GM18907 (cell line): ENCODE measurements around the gene ITGA7.
"Not testable (repeated sequence)": the region's sequence is repeated elsewhere in the genome, so short reads cannot be mapped to it uniquely, and the experiment has no call there.

Experiments used
- ATAC-seq: cut with Tn5 transposase; IDR thresholded peaks from one replicate; pipeline ENCODE4 v1.9.1; 2021; ENCODE audit warnings: mild to moderate bottlenecking, moderate library complexity; ENCODE audit not compliant: unreplicated experiment

ITGA7 gene

DNA sequence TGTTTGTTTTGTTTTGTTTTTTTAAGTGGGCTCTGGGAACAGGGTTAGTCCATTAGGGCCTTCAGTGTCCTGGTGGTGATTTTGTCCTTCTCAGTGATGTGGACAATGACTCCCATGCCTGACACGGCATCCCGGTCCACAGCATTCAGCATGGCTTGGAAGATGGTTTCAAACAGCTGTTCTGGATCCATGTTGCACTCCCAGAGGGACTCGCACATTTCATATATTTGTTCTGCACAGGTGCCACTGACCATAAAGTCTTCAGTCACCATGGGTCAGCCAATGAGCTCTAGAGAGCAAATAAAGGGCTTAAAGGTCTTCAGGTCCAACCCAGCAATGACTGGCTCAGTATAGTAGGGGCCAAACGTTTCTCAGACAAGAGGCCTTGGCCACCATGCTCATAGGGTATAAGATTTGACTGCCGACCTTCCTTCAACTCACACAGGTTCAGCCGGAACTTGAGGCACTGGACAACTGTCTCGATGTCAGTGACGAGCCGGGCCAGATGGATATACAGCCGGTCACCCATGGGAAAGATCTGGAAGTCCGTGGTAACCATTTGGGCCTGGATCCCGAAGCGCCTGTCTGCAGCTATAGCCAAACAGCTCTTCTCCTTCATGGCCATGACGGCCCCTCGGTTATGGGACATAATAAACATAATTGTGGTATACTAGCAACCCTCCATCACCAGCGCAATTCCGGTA, 53.0 kb downstream of the ITGA7 start:
- ATAC-seq = no peak

DNA sequence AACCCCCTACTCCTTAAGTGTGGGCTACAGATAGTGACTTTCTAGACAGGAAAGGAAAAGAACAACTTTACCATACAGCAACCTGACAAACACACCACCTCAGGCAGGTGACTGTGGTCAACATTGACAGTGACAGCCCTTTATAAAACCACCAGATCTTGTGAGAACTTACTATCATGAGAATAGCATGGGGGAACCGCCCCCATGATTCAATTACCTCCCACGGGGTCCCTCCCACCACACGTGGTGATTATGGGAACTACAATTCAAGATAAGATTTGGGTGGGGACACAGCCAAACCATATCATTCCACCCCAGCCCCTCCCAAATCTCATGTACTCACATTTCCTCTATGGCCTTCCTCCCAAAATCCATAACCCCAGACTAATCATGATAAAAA, 54.7 kb downstream of the ITGA7 start:
- no peak for ATAC-seq

- no peak for ATAC-seq
Measured at GRCh38 chr12:55652352-55652751, 55.4 kb downstream of the ITGA7 start.

DNA sequence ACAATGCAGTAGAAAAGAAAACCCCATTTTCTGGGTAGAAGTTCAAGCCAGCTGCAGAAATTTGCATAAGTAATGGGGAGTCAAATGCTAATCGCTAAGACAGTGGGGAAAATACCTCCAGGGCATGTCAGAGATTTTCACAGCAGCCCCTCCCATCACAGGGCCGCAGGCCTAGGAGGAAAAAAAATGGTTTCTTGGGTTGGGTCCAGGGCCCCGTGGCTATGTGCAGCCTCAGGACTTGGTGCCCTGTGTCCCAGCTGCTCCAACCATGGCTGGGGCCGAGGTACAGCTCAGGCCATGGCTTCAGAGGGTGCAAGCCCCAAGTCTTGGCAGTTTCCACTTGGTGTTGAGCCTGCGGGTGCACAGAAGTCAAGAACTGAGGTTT, 56.4 kb downstream of the ITGA7 start:
- no peak for ATAC-seq

GRCh38 chr12:55650620-55651298, 56.9 kb downstream of the ITGA7 start:
- not testable (repeated sequence) for ATAC-seq

DNA sequence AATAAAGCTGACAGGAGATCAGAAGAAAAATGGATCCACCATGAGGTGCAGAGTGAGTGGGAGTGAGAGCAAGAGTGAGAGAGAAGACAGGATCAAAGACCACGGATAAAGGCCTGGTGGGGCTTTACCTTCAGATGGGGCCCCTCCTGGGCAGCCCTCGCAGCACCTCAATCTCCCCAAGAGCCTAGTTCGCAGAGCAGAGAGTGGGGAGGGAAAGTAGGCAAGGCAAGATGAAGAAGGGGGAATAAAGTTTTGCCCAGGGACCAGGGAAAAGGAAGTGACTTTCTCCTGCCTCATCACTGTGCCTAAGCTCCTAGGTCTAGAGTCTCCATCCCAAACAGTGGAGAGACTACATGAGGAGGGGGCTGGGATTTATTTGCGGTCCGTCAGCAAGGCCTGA, 60.7 kb downstream of the ITGA7 start:
- ATAC-seq = no peak

DNA sequence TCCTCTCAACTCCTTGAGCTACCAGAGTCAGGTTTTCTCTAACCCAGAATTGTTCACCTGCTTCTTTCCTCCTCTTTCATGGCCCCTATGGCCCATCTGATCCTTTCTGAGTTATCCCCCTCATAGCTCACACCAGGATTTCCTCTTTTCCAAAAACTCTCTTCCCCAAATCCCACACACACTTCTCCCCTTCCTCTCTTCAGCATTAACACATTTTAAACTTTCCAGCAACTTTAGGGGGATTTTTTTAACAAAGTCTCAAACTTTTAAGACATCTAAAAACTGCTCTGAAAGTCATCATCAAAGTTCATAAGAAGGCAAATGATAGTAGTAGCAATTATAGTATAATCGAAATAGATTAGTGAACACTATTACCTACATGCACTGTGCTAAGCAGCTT, 63.1 kb downstream of the ITGA7 start:
- ATAC-seq = no peak

DNA sequence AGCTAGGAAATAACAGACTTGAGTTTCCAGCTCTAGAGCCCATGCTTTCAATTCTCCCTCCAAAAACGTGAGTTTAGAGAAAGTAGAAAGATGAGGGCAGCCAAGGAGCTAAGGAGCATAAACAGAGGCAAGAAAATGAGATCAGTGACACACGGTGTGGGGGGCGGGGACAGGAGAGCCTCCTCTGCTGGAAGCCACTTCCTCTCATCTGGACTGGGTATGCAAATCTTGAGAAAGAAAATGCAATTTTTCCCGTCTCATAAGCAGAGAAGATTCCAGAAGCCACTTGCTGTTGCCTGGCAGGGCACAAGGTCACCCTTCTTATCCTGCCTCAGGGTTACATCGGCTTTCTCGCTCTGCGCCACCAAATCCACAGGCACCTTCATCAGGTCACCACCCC, 65.0 kb downstream of the ITGA7 start:
- peak; percentile 37 for ATAC-seq

DNA sequence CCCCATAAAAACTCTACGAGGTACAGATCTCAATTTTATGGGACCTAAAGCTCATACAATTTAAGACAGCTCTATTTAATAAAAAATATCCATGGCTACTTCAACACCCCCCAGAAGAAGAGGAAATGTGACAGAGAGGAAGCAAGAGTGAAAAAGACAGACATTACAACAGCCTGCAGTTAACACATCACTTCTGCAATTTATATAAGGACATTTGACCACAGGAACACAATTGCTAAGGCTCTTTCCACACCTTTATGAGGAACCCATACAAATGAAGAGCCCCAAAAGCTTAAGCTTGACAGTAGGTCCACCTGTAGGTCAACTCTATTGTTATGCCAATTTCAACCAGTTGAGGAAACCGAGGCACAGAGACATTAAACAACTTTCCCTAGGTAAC, 65.4 kb downstream of the ITGA7 start:
- ATAC-seq = no peak

- ATAC-seq = no peak
Measured at GRCh38 chr12:55641595-55641994, 66.1 kb downstream of the ITGA7 start.

- ATAC-seq = no peak
Measured at GRCh38 chr12:55637467-55637866, 70.2 kb downstream of the ITGA7 start.

- ATAC-seq = no peak
Measured at GRCh38 chr12:55636853-55637252, 70.9 kb downstream of the ITGA7 start, which contains the start of gene OR10P1. Gene OR10P1 (plus strand): TSS chr12:55636892. CDS start chr12:55636892, 0 bp downstream.

DNA sequence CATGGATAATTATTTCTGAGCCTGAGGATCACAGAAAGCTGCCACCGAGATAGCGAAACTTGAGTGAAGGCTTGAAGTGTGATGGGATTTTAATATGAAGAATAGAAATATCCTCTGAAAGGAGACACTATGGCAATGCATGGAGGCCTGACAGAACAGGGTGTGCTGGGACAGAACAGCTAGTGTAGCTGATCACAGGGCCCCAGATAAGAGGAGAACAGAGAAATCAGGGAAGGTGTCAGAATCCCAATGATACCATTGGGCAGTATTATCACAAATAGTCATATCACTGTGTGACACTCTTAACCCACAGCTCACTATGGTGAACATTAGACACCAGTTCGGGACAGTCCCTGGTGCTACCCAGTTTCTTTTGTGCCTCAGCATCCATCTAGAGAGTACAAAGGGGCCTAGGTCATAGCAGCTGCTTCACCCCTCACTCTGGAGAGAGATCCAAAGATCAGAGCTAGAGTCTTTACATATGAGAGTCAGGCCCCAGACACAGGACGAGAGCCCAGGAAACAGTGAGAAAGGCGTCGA, 71.5 kb downstream of the ITGA7 start:
- no peak for ATAC-seq
